ENCODE results near the gene HNRNPU.

Gene HNRNPU

DNA sequence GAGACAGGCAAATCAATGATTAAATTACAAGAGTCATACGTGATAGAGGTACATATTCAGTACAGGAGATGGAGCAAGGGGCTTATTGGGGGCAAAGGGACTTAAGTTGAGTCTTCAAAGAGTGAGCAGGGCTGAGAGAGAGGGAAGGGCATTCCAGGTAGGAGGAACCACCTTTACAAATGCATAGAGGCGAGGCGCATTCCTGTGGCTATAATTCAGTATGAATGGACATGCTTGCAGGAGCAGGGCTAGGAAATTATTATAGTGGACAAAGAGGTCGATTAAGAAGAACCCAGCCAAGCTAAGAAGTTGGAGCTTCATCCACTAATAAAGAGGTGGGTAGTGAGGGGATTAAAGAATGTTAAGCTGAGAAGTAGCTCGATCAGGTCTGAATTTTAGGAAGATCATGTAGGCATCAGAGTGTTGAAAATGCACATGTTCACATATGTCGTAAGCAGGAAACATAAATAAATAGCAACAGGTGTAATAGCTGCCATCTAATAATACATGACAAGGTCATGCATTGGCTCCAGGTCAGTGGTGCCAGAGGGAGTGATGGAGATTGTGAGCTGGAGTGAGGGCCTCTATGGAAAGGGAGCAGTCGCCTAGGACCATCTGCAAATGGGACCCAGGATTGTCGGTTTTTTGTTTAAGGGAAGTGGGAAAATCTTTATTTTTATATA is 12.0 kb upstream of the HNRNPU start:
- no peak for DNase-seq (ENCODE audit: insufficient read length)
- TF ChIP-seq POLR2A (IDR thresholded peaks at IDR 0.05; ENCODE audit: low read depth, low read length) = no peak
- no peak for TF ChIP-seq POLR2AphosphoS5 (IDR thresholded peaks at IDR 0.05; ENCODE audit: low read depth, low read length)
- no peak for TF ChIP-seq TAF1 (IDR thresholded peaks at IDR 0.05; ENCODE audit: borderline replicate concordance, low read depth, low read length)
- FAIRE-seq = no peak

DNA sequence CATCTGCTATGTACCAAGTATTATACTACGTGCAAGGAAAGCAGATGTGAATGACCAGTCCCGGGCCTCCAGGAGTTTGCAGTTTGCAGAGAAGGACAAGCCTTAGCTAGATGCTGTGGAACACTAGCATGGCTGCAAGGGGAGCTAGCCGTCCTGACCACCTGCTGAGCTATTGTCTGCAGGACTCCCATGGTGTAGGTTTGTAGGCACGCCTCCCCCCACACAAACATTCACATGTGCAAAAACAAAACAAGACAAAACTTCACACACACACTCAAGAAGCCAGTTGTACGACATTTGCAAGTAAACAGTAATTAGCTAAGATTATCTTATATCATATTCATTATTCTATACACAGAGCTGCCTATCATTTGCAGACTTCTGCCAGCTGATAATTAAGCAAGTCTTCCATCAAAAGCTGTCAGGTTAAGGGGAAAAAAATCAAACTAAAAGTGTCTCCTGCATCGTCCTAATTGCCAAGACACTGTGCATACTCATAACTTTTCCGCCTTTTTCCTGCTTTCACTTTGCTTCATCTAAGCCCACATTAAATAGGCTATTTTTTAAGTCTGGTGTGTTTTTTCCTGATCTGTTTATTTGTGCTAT is 10.7 kb upstream of the HNRNPU start:
- FAIRE-seq (no peak), DNase-seq (ENCODE audit: insufficient read length) (no peak)
- TF ChIP-seq POLR2A (IDR thresholded peaks at IDR 0.05; ENCODE audit: low read depth, low read length) (no peak), POLR2AphosphoS5 (IDR thresholded peaks at IDR 0.05; ENCODE audit: low read depth, low read length) (no peak), TAF1 (IDR thresholded peaks at IDR 0.05; ENCODE audit: borderline replicate concordance, low read depth, low read length) (no peak)

DNA sequence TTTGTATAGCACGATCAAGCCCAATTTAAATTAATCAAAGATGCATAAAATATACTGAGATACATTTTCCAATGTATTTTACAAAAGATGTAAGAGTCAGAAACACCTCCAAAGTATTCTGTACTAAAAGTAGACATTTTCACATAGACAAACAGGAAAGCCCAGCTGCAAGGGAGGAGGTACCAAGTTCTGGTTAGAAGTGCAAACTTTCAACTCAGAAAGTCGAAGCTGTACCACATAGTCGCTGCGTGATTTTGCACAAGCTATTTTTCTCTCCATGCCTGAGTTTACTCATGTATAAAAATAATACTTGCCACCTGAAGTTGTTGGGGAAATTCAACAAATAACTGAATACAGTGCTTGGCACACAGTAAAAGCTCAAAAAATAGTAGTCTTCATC is 5.6 kb upstream of the HNRNPU start:
- no peak for DNase-seq (ENCODE audit: insufficient read length)
- no peak for TF ChIP-seq POLR2AphosphoS5 (IDR thresholded peaks at IDR 0.05; ENCODE audit: low read depth, low read length)
- TF ChIP-seq TAF1 (IDR thresholded peaks at IDR 0.05; ENCODE audit: borderline replicate concordance, low read depth, low read length) = no peak
- TF ChIP-seq POLR2A (IDR thresholded peaks at IDR 0.05; ENCODE audit: low read depth, low read length) = no peak
- FAIRE-seq = no peak

DNA sequence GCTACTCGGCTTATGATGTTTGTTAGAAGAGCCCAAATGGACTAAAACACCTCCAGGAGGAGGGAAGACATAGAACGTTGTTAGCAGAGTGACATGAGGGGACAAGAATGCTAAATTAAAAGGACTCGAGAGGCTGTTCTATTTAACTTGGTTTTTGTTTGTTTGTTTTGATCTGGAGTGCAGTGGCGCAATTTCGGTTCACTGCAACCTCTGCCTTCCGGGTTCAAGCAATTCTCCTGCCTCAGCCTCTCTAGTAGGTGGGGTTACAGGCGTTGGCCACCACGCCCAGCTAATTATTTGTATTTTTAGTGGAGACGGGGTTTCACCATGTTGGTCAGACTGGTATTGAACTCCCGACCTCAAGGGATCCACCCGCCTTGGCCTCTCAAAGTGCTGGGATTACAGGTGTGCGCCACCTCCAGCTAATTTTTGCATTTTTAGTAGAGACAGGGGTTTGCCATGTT is 5.1 kb upstream of the HNRNPU start:
- TF ChIP-seq POLR2AphosphoS5 (IDR thresholded peaks at IDR 0.05; ENCODE audit: low read depth, low read length) (no peak), TAF1 (IDR thresholded peaks at IDR 0.05; ENCODE audit: borderline replicate concordance, low read depth, low read length) (no peak), POLR2A (IDR thresholded peaks at IDR 0.05; ENCODE audit: low read depth, low read length) (no peak)
- DNase-seq (ENCODE audit: insufficient read length) (no peak), FAIRE-seq (no peak)

DNA sequence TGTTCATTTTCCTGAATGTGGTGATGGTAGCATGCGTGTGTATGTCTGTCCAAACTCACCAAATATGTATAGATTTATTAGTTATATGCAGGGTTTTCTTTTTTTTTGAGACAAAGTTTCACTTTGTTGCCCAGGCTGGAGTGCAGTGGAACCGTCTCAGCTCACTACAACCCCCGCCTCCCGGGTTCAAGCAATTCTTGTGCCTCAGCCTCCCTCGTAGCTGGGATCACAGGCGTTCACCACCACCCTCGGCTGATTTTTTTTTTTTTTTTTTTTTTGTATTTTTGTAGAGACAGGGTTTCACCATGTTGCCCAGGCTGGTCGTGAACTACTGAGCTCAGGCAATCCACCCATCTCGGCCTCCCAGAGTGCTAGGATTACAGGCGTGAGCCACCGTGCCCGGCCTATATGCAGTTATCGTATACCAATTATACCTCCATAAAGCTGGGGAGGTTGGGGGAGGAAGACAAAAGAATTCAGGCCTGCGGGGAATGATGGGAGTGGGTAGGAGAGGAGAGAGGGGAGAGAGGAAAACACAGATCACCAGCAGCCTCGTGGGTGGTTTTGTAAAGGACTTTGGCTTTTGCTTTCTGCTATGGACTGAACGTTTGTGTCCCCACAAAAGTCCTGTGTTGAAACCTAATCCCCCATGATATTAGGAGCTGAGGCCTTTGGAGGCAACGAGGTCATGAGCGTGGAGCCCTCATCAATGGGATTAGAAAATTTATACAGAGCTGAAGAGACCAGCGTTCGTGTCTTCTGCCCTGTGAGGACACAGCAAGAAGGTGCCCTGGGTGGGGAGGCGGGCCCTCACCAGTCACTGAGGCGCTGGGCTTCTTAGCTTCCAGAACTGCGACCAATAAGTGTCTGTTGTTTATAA is 4.4 kb upstream of the HNRNPU start:
- TF ChIP-seq TAF1 (IDR thresholded peaks at IDR 0.05; ENCODE audit: borderline replicate concordance, low read depth, low read length) (no peak), POLR2AphosphoS5 (IDR thresholded peaks at IDR 0.05; ENCODE audit: low read depth, low read length) (no peak), POLR2A (IDR thresholded peaks at IDR 0.05; ENCODE audit: low read depth, low read length) (no peak)
- no peak for FAIRE-seq
- no peak for DNase-seq (ENCODE audit: insufficient read length)

DNA sequence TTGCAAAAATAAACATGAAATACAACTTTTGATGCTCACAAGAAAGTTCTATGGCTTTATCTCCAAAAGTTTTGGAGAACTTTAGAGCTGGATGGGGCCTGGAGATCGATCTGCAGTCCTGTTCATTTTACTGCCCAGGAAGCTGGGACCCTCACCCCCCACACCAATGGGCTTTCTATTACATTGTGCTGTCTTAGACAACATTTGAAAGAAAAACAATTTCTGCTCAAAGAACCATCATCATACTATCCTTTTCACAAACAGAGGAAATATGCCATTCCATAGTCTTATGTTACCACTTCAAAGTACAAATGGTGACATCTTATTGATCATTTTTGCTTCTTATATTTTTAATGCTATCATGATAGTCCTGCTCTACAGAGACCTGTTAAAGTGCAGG is 2.0 kb upstream of the HNRNPU start:
- no peak for TF ChIP-seq POLR2A (IDR thresholded peaks at IDR 0.05; ENCODE audit: low read depth, low read length)
- TF ChIP-seq TAF1 (IDR thresholded peaks at IDR 0.05; ENCODE audit: borderline replicate concordance, low read depth, low read length) = no peak
- no peak for TF ChIP-seq POLR2AphosphoS5 (IDR thresholded peaks at IDR 0.05; ENCODE audit: low read depth, low read length)
- no peak for DNase-seq (ENCODE audit: insufficient read length)
- no peak for FAIRE-seq

DNA sequence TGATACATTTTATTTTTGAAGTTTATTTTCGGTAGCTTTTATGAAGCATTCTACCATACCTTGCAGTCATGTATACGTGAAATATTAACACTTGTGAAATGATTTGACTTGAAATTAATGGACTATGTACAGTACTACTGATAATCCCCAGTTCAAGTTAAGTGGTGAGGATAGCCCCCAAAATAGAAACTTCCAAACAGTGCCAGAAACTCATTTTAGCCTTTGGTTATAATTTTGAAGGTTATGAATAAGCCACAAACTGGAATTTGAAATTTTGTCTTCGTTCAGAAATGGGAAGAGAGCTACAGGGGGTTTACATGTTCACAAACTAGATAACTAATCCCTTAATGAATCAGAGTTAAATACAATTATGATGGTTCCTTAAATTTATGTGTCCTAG is 1.5 kb upstream of the HNRNPU start:
- FAIRE-seq = no peak
- TF ChIP-seq POLR2AphosphoS5 (IDR thresholded peaks at IDR 0.05; ENCODE audit: low read depth, low read length) (no peak), TAF1 (IDR thresholded peaks at IDR 0.05; ENCODE audit: borderline replicate concordance, low read depth, low read length) (no peak), POLR2A (IDR thresholded peaks at IDR 0.05; ENCODE audit: low read depth, low read length) (no peak)
- DNase-seq (ENCODE audit: insufficient read length) = no peak

DNA sequence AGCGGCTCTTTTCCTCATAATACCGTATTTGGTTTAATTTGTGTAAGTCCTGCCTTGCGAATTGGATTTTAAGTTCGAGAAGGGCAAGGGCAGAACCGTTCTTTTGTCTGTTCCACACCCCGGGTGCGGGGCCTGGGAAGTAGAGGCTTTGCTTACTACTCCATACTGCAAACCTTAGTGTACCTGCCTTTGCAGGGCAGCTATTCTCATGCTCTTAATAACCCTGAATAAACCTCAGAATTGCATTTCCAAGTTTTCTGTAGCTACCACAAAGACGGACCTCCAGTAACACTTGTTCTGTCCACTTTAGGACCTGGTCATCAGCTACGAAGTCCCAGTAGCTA is 657 bp upstream of the HNRNPU start:
- DNase-seq (ENCODE audit: insufficient read length) (no peak), FAIRE-seq (no peak)
- no peak for TF ChIP-seq TAF1 (IDR thresholded peaks at IDR 0.05; ENCODE audit: borderline replicate concordance, low read depth, low read length)
- TF ChIP-seq POLR2A (IDR thresholded peaks at IDR 0.05; ENCODE audit: low read depth, low read length) = no peak
- no peak for TF ChIP-seq POLR2AphosphoS5 (IDR thresholded peaks at IDR 0.05; ENCODE audit: low read depth, low read length)

DNA sequence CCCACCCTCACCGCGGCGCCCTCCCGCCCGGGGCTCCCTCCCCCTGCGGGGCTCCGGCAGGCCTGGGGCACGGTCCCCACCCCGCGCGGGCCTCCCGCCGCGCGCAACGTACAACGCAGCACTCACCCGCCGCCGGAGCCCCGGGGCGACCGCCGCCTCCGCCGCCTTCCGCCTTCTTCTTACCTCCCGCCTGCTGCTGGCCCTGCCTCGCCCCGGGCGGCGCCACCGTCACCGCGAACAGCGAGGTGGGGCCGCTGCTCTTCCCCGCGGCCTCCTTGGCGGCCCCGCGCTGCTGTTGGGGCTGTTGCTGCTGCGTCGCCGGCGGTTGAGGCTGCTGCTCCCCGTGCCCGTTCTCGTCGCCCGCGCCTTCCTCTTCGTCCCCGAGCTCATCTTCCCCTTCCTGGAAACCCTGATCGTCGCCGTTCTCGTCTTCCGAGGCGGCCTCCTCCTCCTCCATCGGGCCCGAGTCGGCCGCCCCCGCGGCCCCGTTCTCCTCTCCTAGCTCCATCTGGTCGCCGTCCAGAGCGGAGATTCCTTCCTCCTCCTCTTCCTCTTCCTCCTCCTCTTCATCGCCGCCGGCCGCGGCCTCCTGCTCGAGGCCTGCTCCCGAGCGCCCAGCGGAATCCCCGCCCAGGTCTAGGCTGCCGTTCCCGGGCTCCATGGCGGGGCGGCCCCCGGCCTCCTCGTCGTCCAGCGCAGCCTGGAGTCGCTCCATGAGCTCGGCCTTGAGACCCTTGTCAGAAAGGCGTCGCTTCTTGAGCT is 671 bp downstream of the HNRNPU start:
- DNase-seq (ENCODE audit: insufficient read length) (no peak), FAIRE-seq (no peak)
- TF ChIP-seq POLR2A (IDR thresholded peaks at IDR 0.05; ENCODE audit: low read depth, low read length) (peak; percentile 51; the same call in 1 of the 2 replicates), POLR2AphosphoS5 (IDR thresholded peaks at IDR 0.05; ENCODE audit: low read depth, low read length) (no peak; the same call in 1 of the 2 replicates), TAF1 (IDR thresholded peaks at IDR 0.05; ENCODE audit: borderline replicate concordance, low read depth, low read length) (no peak)

DNA sequence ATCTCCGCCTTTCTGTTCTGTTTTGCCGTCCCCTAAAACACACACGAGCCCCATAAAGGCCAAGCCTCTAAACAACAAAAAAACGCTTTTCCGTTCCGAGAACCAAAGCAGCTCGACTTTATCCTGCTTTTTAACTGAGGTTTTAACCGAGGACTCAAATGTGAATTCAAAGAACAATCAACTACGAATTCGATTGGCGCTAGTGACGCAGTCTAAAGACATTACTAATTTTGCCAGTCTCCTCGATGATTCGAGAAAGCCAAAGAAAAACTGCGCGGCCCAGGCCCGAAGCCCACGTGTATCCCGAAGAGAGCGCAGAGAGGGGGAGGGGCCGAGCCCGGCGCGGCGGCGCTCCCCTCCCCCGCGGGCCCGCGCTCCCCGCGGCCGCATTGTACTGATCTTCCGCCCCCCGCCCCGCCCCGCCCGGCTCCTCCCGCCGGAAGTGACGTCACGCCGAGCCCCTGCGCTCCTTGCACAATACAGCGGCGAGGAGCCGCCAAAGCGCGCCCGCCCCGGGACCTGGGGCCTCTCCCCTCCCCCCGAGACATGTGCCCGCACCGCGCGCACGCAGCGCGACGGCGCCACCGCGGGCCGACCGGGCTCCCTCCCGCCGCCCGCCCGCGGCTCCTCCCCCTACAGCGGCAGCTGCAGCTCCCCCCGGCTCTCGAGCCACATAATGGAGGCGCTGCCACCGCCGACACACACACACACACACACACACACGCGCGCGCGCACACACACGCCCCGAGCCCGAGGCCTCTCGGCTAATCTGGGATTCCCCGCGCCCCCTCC is 1.4 kb downstream of the HNRNPU start:
- peak; percentile 75 for TF ChIP-seq POLR2A (IDR thresholded peaks at IDR 0.05; ENCODE audit: low read depth, low read length)
- TF ChIP-seq POLR2AphosphoS5 (IDR thresholded peaks at IDR 0.05; ENCODE audit: low read depth, low read length) = peak; percentile 76; the same call in 1 of the 2 replicates
- peak; percentile 57; the same call in 1 of the 2 replicates for TF ChIP-seq TAF1 (IDR thresholded peaks at IDR 0.05; ENCODE audit: borderline replicate concordance, low read depth, low read length)
- FAIRE-seq = peak; percentile 87
- peak; percentile 64 for DNase-seq (ENCODE audit: insufficient read length)
